KBM-7 (cell line): ENCODE results near the gene PCED1B.
"Not testable (repeated sequence)": the region's sequence is repeated elsewhere in the genome, so short reads cannot be mapped to it uniquely, and the experiment has no call there.

Experiments used
- DNase-seq: peaks from one replicate; pipeline ENCODE4 v3.0.0-alpha.2; 2015
- in situ Hi-C: fragments of 300-500 bp; cut with MboI; formaldehyde crosslinking; loops from 2 replicates; pipeline ENCODE4 v1.14.3; 2020; ENCODE audit warnings: low sequenced_read_pairs, low pct_unique_long_range_greater_than_20kb, mixed read lengths

PCED1B gene

DNA sequence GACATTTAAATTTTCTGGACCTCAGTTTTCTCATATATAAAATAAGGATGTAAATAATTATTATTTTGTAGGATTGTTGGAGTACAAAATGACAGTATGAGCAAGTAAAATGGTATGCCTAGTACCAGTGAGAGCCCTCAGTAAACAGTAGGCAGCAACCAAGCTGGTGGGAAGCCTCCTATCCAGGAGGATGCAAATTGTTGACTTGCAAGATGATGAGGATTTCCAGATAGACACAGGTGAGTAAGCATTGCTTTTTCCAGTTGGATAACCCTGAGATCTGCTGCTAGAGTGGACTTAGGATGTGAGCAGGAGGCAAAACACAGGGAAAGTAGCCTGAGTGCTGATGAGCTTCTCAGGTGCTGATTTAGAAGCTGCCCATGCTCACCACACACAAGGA lies 28.5 kb downstream of the PCED1B start:
- peak; percentile 22 for DNase-seq

DNA sequence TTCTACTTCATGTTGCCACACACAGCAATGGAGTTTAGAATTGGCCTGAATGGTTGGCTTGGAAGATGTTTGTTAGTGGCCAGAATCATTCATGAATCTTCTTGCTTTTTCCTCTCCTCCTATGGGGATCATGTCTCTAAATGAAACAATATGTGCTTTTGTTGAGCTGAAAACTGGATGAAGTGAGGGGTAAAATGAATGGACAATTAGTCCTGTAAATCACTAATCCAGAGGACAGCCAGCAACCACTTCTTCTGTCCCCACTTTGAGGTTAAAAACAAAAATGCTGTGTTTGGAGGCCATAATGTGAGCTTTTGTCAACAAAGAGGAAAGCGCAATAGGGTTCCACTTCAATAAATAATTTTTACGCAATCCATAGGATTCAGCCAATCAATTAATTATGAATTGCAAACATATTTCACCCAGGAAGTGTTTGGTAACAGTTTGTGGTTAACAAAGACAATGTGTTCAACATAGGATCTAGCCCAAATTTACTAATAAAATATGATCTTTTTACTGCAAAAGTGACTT lies 30.7 kb downstream of the PCED1B start:
- in situ Hi-C loops = no loop called here

More for the DNA sequence above, 28.5 kb downstream of the PCED1B start:
- in situ Hi-C loops = no loop called here

DNA sequence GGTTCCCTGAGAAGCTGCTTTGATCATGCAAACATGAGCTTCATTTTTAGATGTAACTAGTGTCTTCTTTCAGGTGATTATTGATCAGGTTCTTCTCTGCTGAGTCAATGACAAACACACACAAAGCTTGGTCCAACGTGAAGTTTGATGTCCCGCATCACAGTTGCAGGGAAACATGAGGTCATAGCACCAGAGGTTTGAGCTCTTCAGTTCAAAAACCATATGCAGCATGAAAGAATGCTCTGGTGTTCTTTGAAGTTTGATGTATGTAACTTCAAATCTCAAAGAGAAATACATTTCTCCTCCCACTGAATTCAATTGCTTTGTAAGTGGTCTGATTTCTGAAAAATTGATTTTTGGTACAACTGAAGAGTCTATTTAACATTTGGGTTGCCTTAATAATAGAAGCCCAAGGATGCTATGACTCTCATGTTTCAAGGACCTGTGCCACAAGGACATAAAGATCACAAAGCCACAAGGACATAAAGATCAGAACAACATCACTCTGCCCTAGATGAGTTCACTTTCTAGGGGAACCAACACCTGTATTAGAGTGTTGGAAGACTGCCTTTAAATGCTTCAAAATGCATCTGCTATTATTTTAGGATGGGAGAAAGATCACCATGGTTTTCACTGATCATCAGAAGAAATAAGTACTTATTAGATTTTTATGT lies 31.4 kb downstream of the PCED1B start:
- DNase-seq = no peak
- in situ Hi-C loops = no loop called here

More for the DNA sequence above, 30.7 kb downstream of the PCED1B start:
- no peak for DNase-seq

DNA sequence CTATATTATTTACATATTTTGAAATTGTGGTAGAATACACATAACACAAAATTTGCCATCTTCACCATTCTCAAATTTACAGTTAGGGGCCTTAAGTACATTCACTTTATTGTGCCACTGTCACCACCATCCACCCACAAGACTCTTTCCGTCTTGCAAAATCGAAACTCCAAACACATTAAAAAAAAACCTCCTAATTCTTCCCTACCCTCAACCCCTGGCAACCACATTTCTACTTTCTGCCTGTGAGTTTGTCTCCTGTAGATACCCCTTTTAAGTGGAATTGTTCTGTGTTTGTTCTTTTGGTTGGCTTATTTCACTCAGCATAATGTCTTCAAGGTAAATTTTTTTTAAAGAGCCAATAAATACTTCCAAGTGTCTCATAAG lies 32.0 kb downstream of the PCED1B start:
- no peak for DNase-seq
- in situ Hi-C loops = no loop called here

DNA sequence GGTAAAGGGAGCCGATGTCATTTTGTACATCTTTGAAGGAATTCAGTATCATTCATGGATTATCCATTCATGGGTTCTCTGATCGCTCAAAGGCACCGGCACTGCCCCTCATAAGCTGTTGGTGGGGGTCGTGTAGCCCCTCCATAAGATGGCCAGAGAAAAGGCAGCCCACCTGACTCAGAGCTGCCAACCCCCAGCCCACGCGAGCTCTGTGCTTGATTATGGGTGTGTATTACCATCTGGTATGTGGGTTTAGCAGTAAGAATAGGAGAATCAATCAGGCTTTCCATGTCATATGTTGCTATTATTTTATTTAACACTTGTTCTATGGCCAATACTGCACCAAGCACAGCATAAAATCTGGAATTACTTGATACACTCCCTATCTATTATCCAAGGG lies 32.4 kb downstream of the PCED1B start:
- in situ Hi-C loops = no loop called here
- no peak for DNase-seq

DNA sequence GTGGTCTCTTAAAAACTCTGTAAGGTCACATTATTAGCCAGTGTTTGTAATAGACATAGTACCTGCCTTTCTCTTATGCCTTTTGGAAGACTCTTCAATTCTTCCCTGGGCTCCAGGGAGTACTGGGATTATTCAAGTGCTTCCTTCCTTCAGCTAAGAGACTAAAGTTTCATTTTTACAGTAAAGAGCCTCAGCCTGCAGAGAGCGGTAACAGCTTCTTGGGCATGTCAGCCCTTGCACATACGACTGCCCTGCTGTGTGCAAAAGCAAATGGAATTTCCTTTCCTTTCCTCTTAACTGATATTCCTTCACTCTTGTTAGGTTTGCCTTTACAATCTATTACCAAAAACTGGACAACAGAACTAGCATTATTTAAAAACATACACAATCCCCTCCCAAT lies 33.3 kb downstream of the PCED1B start:
- in situ Hi-C loops = no loop called here

DNA sequence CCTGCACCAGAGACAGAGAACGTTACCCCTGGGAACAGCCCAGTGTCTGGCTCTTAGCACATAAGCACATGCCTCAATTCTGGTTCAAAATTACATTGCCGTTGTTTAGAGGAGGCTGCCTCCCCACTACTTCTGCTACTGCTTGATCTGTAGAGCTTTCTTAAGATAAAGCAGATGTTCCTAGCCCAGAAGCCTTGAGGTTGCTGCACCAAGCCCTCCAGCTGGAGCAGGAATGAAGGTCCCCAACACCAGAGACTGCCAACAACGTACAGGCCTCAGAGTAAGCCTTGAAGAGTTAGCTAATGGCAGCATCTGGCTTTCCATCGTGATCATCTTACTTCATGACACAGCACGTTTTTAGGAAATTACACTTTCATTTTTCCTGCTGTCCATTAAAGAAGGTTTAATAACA lies 35.1 kb downstream of the PCED1B start:
- in situ Hi-C loops = no loop called here
- no peak for DNase-seq

More for the DNA sequence above, 33.3 kb downstream of the PCED1B start:
- no peak for DNase-seq

DNA sequence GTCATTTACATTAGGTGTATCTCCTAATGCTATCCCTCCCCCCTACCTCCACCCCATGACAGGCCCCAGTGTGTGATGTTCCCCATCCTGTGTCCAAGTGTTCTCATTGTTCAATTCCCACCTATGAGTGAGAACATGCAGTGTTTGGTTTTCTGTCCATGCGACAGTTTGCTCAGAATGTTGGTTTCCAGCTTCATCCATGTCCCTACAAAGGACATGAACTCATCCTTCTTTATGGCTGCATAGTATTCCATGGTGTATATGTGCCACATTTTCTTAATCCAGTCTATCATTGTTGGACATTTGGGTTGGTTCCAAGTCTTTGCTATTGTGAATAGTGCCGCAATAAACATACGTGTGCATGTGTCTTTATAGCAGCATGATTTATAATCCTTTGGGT lies 37.9 kb downstream of the PCED1B start:
- DNase-seq, in situ Hi-C loops: not testable (repeated sequence)

DNA sequence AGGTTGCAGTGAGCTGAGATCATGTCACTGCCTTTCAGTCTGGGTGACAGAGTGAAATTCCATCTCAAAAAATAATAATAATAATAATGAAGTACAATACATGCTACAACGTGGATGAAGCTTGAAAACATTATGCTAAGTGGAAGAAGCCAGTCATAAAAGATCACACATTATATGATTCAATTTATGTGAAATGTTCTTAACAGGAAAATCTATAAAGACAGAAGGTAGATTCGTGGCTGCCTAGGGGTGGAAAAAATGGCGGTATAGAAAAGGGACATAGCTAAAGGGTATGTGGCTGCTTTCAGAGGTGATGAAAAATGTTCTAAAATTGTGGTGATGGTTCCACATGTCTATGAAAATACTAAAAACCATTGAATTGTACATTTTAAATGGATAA lies 41.3 kb downstream of the PCED1B start:
- no peak for DNase-seq
- in situ Hi-C loops = no loop called here

DNA sequence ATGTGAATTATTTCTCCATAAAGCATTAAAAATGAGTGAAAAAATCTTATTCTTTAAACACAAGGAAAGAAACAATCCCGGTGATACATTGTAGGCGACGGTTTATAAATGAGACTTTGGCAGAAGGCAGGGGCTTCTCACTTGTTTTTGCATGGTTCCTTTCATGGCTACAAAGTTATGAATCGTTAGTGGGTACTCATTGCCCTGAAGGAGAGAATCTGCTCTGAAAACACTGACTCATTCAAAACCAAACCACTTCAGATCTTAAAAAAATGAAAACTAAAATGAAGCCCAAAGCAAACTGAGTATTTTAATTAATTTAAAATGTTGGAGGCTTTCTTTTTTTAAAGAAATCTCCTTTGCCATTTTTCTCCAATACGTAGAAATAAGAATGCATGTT lies 41.7 kb downstream of the PCED1B start:
- DNase-seq = no peak
- in situ Hi-C loops = no loop called here

DNA sequence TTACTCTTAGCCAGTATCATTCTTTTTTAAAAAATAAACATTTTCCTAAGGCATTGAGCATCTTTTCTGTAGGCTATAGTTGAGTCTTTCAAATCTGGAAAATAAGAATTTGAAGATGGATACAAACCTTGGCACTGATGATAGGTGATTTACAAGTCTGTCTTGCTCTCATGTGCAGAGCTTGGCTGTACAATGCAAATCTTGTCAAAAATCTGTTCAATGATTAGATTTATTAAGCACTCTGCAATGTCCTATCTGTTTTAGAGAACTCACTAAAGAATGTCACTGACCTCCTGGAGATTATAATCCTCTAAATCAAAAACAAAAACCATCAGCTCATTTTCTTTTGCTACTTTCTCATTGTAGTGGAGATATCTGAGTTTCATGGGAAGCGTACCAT lies 43.2 kb downstream of the PCED1B start:
- DNase-seq = no peak
- in situ Hi-C loops = no loop called here

DNA sequence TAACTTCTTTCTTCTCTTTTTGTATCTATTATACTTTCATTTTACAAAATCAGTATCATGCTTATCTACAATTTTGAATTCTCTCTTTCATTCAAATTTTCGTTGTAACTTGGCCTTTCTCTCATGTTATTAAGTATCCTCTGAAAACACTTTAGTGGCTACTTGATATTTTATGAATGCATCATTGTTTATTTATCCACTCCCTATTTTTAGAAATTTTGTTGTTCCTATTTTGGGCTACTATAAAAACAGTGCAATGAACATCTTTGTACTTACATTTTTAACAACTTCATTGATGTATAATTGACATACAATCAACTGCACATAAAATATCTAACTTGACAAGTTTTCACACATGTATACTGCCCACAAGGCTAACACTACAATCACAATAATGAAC lies 44.3 kb downstream of the PCED1B start:
- no peak for DNase-seq

DNA sequence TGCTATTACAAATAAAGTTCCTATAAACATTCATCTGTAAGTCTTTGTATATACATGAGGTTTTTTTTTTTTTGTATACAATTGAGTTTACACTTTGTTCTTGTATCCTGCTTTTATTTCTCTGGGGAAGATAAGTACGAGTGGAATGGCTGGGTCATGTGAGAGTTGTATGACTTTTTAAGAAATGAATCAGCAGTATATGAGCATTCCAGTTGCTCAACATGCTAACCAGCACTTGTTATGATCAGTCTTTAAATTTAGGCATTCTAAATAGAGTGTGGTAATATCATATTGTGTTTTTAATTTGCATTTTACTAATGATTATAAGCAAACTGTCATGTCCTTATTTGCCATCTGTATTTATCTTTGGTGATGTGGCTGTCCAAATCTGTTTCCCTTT lies 45.0 kb downstream of the PCED1B start:
- no peak for DNase-seq
- in situ Hi-C loops = no loop called here

More for the DNA sequence above, 44.3 kb downstream of the PCED1B start:
- in situ Hi-C loops = no loop called here

DNA sequence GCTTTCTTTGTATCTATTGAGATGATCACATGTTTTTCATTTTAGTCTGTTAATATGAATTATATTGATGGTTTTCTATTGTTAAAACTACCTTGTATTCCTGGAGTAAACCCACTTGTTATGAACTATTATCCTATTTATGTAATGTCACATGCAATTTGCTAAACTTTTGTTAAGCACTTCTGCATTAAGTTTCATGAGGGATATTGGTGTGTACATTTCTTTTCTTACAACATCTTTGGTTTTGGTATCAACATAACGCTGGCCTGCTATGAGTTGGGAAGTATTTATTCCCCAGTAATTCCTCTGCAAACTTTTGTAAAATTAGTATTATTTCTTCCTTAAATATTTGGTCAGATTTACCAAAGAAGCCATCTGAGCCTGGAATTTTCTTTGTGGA lies 46.8 kb downstream of the PCED1B start:
- in situ Hi-C loops = no loop called here
- DNase-seq = no peak

DNA sequence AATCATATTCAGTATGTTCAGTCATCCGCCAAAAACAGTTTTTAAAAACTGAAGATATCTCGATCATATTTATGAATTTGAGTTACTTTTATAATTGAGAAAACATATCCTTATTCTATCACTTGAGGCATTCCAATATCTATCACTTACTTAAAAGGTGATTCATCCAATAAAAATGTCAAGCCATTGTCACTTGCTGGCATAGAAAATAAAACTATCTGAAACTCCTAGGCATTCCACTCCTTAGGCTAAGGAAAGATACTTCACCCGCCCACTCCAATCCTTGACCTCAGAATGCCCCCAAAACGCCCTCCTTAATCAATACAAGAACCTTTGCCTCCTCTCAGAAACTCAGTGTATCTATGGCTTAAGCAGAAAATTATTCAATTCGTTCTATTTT lies 51.6 kb downstream of the PCED1B start:
- DNase-seq = no peak
- in situ Hi-C loops = no loop called here

DNA sequence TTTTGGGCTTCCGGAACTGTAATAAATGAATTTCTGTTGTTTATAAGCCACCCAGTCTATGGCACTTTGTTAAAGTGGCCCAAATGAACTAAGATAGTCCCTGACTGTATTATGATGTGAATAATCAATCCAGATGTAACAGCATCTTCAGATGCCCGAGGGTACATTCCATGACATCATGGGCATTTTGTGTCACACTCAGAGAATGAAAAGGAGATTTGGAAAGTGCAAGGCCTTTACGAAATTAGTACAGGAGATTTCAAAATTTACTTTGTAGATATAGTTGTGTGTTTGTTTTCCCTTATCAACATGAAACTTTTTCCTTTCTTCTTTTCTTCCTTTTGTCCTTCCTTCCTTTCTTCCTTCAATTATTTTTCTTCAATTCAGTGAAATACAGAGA lies 54.6 kb downstream of the PCED1B start:
- DNase-seq = no peak
- in situ Hi-C loops = no loop called here

DNA sequence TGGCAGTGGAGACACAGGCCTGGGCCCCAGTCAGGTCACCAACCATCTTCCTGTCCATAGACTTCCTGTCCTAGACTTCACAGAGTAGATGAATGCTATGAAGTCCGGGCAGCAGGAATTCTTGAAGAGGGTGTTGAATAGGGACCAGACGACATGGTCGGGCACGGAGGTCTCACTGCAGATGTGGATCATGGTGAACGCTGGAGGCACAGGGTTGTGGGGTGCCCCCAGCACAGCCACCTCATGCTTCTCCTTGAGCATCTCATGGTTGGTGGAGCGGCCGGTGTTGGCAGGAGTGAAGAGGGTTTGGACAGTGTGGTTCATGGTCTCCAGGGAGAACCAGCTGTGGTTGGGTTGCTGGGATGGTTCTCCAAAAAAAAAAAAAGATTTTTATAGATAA lies 56.2 kb downstream of the PCED1B start:
- in situ Hi-C loops = no loop called here
- no peak for DNase-seq

DNA sequence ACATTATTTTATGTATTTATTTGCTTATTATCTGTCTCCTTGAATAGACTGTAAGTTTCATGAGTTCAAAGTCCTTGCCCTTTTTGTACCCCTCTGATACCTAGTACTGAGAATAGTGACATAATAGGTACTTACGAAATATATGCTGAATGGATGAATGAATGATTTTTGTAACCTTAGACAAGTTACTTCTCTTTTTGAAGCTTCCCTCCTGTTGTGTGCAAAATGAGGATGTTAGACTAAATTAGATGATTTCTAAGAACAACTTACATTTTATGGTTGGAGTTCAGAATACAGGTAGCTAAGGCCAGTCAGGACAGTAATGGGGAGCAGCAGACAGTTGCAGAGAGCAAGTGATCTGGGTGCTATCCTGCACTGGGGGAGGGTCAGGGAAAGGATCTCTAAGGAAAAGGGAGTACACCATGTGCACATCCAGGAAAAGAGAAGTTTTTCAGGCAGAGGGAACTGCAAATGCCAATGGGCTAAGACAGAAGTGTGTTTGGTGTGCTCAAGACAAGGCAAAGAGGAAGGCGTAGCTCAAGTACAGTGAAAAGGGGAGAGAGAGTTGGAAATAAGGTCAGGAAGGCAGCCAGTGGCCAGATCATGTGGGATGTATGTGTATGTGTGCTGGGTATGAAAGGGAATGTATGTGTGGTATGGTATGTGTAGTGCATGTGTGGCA lies 59.7 kb downstream of the PCED1B start:
- peak; percentile 77 for DNase-seq
- in situ Hi-C loops = no loop called here

DNA sequence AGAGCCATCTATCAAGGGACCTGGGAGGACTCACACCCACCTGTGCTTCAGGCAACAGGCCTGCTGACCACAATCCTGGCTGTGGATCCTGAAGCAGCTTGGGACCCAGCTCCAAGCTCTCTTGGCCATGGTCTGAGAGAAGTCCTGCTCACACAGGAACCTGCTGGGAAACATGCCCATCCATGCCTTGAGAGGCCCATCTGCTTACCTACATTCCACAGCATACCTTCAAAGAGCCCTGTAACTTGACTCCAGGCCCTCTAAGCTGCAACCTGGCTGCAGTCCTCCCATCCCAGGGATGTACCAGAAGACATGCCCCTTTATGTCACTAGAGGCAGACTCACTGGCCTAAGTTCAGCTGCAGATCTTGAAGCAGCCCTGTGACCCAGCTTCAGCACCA lies 62.0 kb downstream of the PCED1B start:
- in situ Hi-C loops = no loop called here
- DNase-seq = no peak

DNA sequence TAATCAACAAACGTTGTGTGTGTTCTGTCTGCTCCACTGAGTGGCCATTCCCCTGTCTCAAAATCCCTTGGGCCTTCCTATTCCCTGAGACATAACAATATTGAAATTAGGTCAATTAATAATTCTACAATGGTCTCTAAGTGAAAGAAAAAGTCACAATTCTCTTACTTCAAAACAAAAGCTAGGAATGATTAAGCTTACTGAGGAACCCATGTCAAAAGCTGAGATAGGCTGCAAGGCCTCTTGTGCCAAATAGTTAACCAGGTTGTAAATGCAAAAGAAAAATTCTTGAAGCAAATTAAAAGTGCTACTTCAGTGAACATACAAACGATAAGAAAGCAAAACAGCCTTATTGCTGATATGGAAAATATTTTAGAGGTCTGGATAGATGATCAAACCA lies 65.3 kb downstream of the PCED1B start:
- in situ Hi-C loops = no loop called here
- no peak for DNase-seq

DNA sequence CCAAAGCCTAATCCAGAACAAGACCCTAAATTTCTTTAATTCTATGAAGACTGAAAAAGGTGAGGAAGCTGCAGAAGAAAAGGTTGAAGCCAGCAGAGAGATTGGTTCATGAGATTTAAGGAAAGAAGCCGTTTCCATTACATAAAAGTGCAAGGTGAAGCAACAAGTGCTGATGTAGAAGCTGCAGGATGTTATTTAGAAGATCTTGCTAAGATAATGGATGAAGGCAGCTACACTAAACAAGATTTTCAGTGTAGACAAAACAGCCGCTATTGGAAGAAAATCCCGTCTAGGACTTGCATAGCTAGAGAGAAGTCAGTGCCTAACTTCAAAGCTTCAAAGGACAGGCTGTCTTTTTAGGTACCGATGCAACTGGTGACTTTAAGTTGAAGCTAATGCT lies 65.8 kb downstream of the PCED1B start:
- in situ Hi-C loops = no loop called here
- DNase-seq = no peak
